H1 (cell line): Measurements from ENCODE around the gene PLXNA4. TPM values are rescaled to one million over a fixed set of nuclear protein-coding genes. Genes with fewer than 3 reads are reported as not detected.

Experiments
- CTCF ChIA-PET: fragments of 300-600 bp; sonication (Branson Sonifier 250); formaldehyde crosslinking; loops from one replicate; lab custom pipeline; 2021; ENCODE audit not compliant: partially characterized antibody; lab: Charles Lee
- POLR2A ChIA-PET: fragments of 300-600 bp; sonication (Branson Sonifier 250); formaldehyde crosslinking; loops from one replicate; lab custom pipeline; 2021; ENCODE audit warnings: inconsistent platforms; ENCODE audit not compliant: partially characterized antibody; lab: Charles Lee
- DNase-seq, 2 experiments: peaks; one replicate each; pipeline versions ENCODE4 v3.0.0 to v3.0.0-alpha.2; 2010 to 2022; ENCODE audit warnings: low spot score in 2 of 2, low read depth in 1 of 2, mixed read lengths in 1 of 2
- FAIRE-seq: peaks from 2 replicates; lab custom pipeline; 2011; peaks lifted over from hg19 to GRCh38; lab: Jason Lieb, UNC
- H2AFZ ChIP-seq: 2 replicates; pipeline ENCODE4 v1.8.1; 2012; ENCODE audit warnings: low read length, inconsistent platforms
- H2AK5ac ChIP-seq: 2 replicates; pipeline ENCODE4 v1.6.1; 2013; ENCODE audit warnings: low read depth, low read length
- H2BK120ac ChIP-seq: replicated peaks from 2 replicates; pipeline ENCODE3; 2013; ENCODE audit warnings: low read depth, low read length, inconsistent platforms
- H2BK12ac ChIP-seq: 2 replicates; pipeline ENCODE4 v1.6.1; 2013; ENCODE audit warnings: low read depth, low read length
- H2BK15ac ChIP-seq: 2 replicates; pipeline ENCODE4 v1.6.1; 2013; ENCODE audit warnings: low read length
- H2BK20ac ChIP-seq: 2 replicates; pipeline ENCODE4 v1.6.1; 2013; ENCODE audit warnings: low read length
- H2BK5ac ChIP-seq: 2 replicates; pipeline ENCODE4 v1.6.1; 2013; ENCODE audit warnings: low read depth, low read length
- H3K14ac ChIP-seq: 2 replicates; pipeline ENCODE4 v1.6.1; 2013; ENCODE audit warnings: inconsistent platforms; ENCODE audit not compliant: insufficient read length
- H3K18ac ChIP-seq: 2 replicates; pipeline ENCODE4 v1.6.1; 2013; ENCODE audit warnings: low read length; ENCODE audit errors: extremely low read depth
- H3K23ac ChIP-seq: 2 replicates; pipeline ENCODE4 v1.6.1; 2013; ENCODE audit warnings: inconsistent platforms; ENCODE audit not compliant: insufficient read length
- H3K23me2 ChIP-seq: 2 replicates; pipeline ENCODE4 v1.6.1; 2013; ENCODE audit warnings: low read depth, low read length
- H3K27ac ChIP-seq: 2 replicates; pipeline ENCODE4 v1.6.1; 2011; ENCODE audit warnings: low read depth, low read length, inconsistent platforms
- H3K27me3 ChIP-seq, 4 experiments: replicated peaks in 1 of 4; 1 replicate in 1 of 4; 2 replicates in 3 of 4; pipeline versions ENCODE4 v1.6.1 to v1.8.1; 2011 to 2013; ENCODE audit warnings: low read length in 3 of 4, mild to moderate bottlenecking in 3 of 4, inconsistent platforms in 2 of 4, mixed read lengths in 2 of 4, moderate library complexity in 1 of 4; ENCODE audit not compliant: control insufficient read depth in 3 of 4, insufficient read depth in 3 of 4; ENCODE audit errors: extremely low read depth in 1 of 4
- H3K36me3 ChIP-seq, 4 experiments: 2 replicates each; pipeline versions ENCODE4 v1.6.1 to v1.8.1; 2011 to 2013; ENCODE audit warnings: mild to moderate bottlenecking in 4 of 4, low read length in 3 of 4, moderate library complexity in 2 of 4, control low read depth in 1 of 4, inconsistent platforms in 1 of 4; ENCODE audit not compliant: insufficient read depth in 4 of 4, control insufficient read depth in 2 of 4
- H3K4ac ChIP-seq: replicated peaks from 2 replicates; pipeline ENCODE3; 2013; ENCODE audit warnings: low read length, low read depth, mixed read lengths, inconsistent platforms; ENCODE audit not compliant: insufficient read length
- H3K4me1 ChIP-seq, 4 experiments: replicated peaks in 1 of 4; 1 replicate in 1 of 4; 2 replicates in 3 of 4; pipeline versions ENCODE4 v1.6.1 to v1.8.1; 2011 to 2013; ENCODE audit warnings: low read length in 3 of 4, inconsistent platforms in 2 of 4, mixed read lengths in 1 of 4; ENCODE audit not compliant: insufficient read depth in 4 of 4, control insufficient read depth in 3 of 4
- H3K4me2 ChIP-seq, 2 experiments: 2 replicates each; pipeline versions ENCODE4 v1.6.1 to v1.8.1; 2011 to 2013; ENCODE audit warnings: low read depth in 2 of 2, low read length in 2 of 2, control low read depth in 1 of 2, inconsistent platforms in 1 of 2, mild to moderate bottlenecking in 1 of 2; ENCODE audit not compliant: insufficient read depth in 1 of 2
- H3K4me3 ChIP-seq, 4 experiments: fragments of 200-600, 300-600 bp in 1 of 4; sonication (generic), shearing (Covaris generic), sonication (Bioruptor Twin) in 1 of 4; 2 replicates each; pipeline versions ENCODE4 v1.5.1 to v1.8.1; 2011 to 2016; ENCODE audit warnings: low read length in 4 of 4, low read depth in 3 of 4, control low read depth in 2 of 4, inconsistent platforms in 2 of 4, mild to moderate bottlenecking in 2 of 4, mixed read lengths in 1 of 4, moderate library complexity in 1 of 4; ENCODE audit not compliant: insufficient read depth in 2 of 4; ENCODE audit errors: extremely low read depth in 1 of 4
- H3K56ac ChIP-seq: replicated peaks from 2 replicates; pipeline ENCODE3; 2013; ENCODE audit warnings: low read depth, mild to moderate bottlenecking, mixed read lengths, low read length, inconsistent platforms; ENCODE audit not compliant: insufficient read length
- H3K79me1 ChIP-seq: 2 replicates; pipeline ENCODE4 v1.6.1; 2013; ENCODE audit warnings: low read depth, low read length, control low read depth
- H3K79me2 ChIP-seq, 2 experiments: 2 replicates each; pipeline versions ENCODE4 v1.6.1 to v1.8.1; 2012 to 2013; ENCODE audit warnings: low read length in 2 of 2, mild to moderate bottlenecking in 2 of 2, inconsistent platforms in 1 of 2; ENCODE audit not compliant: insufficient read depth in 2 of 2, control insufficient read depth in 1 of 2
- H3K9ac ChIP-seq, 4 experiments: replicated peaks in 1 of 4; 1 replicate in 1 of 4; 2 replicates in 3 of 4; pipeline versions ENCODE4 v1.6.1 to v1.8.1; 2011 to 2013; ENCODE audit warnings: low read depth in 3 of 4, low read length in 3 of 4, control low read depth in 2 of 4, mild to moderate bottlenecking in 2 of 4, moderate library complexity in 2 of 4, inconsistent platforms in 1 of 4; ENCODE audit errors: extremely low read depth in 1 of 4
- H3K9me3 ChIP-seq, 2 experiments: 2 replicates each; pipeline versions ENCODE4 v1.6.1 to v1.8.1; 2012 to 2013; ENCODE audit warnings: mild to moderate bottlenecking in 2 of 2, moderate library complexity in 2 of 2, control low read depth in 1 of 2, inconsistent platforms in 1 of 2, low read depth in 1 of 2, low read length in 1 of 2, mixed read lengths in 1 of 2; ENCODE audit not compliant: insufficient read depth in 2 of 2
- H4K20me1 ChIP-seq, 2 experiments: replicated peaks in 1 of 2; 2 replicates each; pipeline versions ENCODE3 to v1.8.1; 2011 to 2013; ENCODE audit warnings: inconsistent platforms in 2 of 2, low read length in 2 of 2, mild to moderate bottlenecking in 1 of 2; ENCODE audit not compliant: insufficient read depth in 2 of 2, control insufficient read depth in 1 of 2
- H4K5ac ChIP-seq: 2 replicates; pipeline ENCODE4 v1.6.1; 2013; ENCODE audit warnings: low read length, low read depth, mixed read lengths, inconsistent platforms; ENCODE audit not compliant: insufficient read length
- H4K8ac ChIP-seq: 2 replicates; pipeline ENCODE4 v1.8.0; 2013; ENCODE audit warnings: mild to moderate bottlenecking, moderate library complexity, low read length, inconsistent platforms; ENCODE audit not compliant: insufficient read depth; ENCODE audit errors: extremely low read depth
- H4K91ac ChIP-seq: replicated peaks from 2 replicates; pipeline ENCODE3; 2013; ENCODE audit warnings: low read length, mixed read lengths, inconsistent platforms; ENCODE audit not compliant: insufficient read length
- CHD1 ChIP-seq: IDR thresholded peaks from 2 replicates; pipeline ENCODE4 v1.6.1; 2012; ENCODE audit warnings: low read depth, low read length, improper control_type of control experiment
- CTBP2 ChIP-seq: IDR thresholded peaks from 2 replicates; pipeline ENCODE4 v1.7.0; 2011; ENCODE audit warnings: borderline replicate concordance, mild to moderate bottlenecking, moderate library complexity, mixed read lengths, low read length; ENCODE audit not compliant: insufficient read depth, insufficient read length
- GTF2F1 ChIP-seq: IDR thresholded peaks from 2 replicates; pipeline ENCODE4 v1.6.1; 2012; ENCODE audit warnings: low read depth, low read length, improper control_type of control experiment, borderline replicate concordance
- NANOG ChIP-seq: IDR thresholded peaks from 2 replicates; pipeline ENCODE4 v1.6.1; 2011; ENCODE audit warnings: low read length, low read depth, mild to moderate bottlenecking, inconsistent platforms; ENCODE audit not compliant: insufficient read depth, poor library complexity, severe bottlenecking
- POU5F1 ChIP-seq: IDR thresholded peaks from 2 replicates; pipeline ENCODE4 v1.6.1; 2011; ENCODE audit warnings: low read depth, mild to moderate bottlenecking, low read length, moderate library complexity
- RAD21 ChIP-seq, 2 experiments: IDR thresholded peaks in 1 of 2; conservative IDR thresholded peaks in 1 of 2; 2 replicates each; pipeline ENCODE4 v1.6.1; 2011; ENCODE audit warnings: low read depth in 2 of 2, low read length in 2 of 2, improper control_type of control experiment in 1 of 2, inconsistent platforms in 1 of 2, mild to moderate bottlenecking in 1 of 2, moderate library complexity in 1 of 2
- TAF1 ChIP-seq: IDR thresholded peaks from 2 replicates; pipeline ENCODE4 v1.6.1; 2011; ENCODE audit warnings: mild to moderate bottlenecking, low read depth, low read length
- TAF7 ChIP-seq: optimal IDR thresholded peaks from 2 replicates; pipeline ENCODE3; 2011; ENCODE audit warnings: low read depth, mild to moderate bottlenecking, inconsistent platforms, low read length, moderate library complexity, borderline replicate concordance
- TBP ChIP-seq: IDR thresholded peaks from 2 replicates; pipeline ENCODE4 v1.6.1; 2011; ENCODE audit warnings: low read depth, low read length, improper control_type of control experiment
- WGBS, 2 experiments: shearing (Covaris generic) in 1 of 2; methylation state at CpG; one replicate each; pipeline versions ENCODE4 v1.1.6 to v1.1.7; 2013 to 2015; ENCODE audit warnings: low lambda C conversion rate in 2 of 2, mixed read lengths in 2 of 2, inconsistent platforms in 1 of 2, low coverage in 1 of 2, missing lambda C conversion rate in 1 of 2; ENCODE audit not compliant: insufficient replicate concordance in 2 of 2, insufficient coverage in 1 of 2, insufficient read length in 1 of 2; ENCODE audit errors: extremely low coverage in 1 of 2, missing lambda C conversion rate in 1 of 2; 5-methylcytosine and 5-hydroxymethylcytosine counted together
- polyA plus RNA-seq, 7 experiments: library from polyadenylated mRNA; depleted of rRNA in 3 of 7; stranded (reverse) in 5 of 7; unstranded in 2 of 7; fragments of >200 nt in 5 of 7; fragments of 200-250 nt in 2 of 7; gene quantifications; 1 replicate in 5 of 7; 2 replicates in 1 of 7; 4 replicates in 1 of 7; pipeline versions ENCODE4 v1.2.1 to v1.2.3, GENCODE V29; 2011 to 2013; ENCODE audit warnings: missing spikeins in 2 of 7, mixed read lengths in 2 of 7
- total RNA-seq: library from RNA; stranded (reverse); fragmentation: NEBNext Ultra II Directional; extraction: Animal tissue kit (Norgen Biotek cat#: 25700); gene quantifications from 2 replicates; pipeline ENCODE4 v1.2.1, GENCODE V29; 2021
- TF ChIP-seq, protein P1 (sequence below): IDR thresholded peaks from 2 replicates; pipeline ENCODE4 v1.6.1; 2011; ENCODE audit warnings: low read length, improper control_type of control experiment
- TF ChIP-seq, protein P2 (sequence below): IDR thresholded peaks from 2 replicates; pipeline ENCODE4 v1.6.1; 2012; ENCODE audit warnings: inconsistent platforms

Gene PLXNA4
- total and polyA plus RNA-seq, 2 of the 8 experiments (the other 6 are each of a cell fraction or from before 2014, with no cell fraction given): 0.76 to 0.79 TPM

DNA sequence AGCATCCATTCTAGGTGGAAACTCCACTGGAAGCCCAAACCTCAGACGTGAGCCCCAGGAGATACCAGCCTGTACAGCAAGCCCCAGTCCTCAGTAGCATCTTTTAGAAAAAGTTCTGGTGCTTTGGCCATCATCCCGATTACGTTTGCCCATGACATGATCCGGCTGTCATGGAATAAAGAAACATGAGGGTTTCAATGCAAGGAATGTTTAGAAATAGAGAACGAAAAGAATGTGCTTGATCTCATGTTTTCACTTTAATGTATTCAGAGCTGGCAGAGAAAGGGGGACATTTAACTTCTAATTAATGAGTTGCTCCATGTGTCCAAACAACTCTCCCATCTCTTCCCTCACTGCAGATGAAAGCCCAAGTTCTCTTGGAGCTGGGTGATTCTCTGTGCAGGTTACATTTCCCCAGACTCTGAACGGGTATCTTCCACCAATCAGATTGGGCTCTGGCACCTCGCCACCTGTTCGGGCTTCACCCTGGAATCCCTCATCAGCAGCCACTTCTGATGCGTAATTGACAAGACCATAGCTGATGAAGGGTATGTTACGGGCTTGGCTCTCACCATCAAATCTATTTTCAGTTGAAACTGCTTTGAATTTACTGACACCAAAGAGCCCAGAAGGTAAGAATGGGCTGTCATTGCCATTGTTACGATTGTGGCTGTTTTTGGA lies 165.3 kb downstream of the PLXNA4 start:
- no peak overlapping the region for H3K27ac ChIP-seq
- H4K8ac ChIP-seq: no peak overlapping the region
- H3K4me3 ChIP-seq: no peak overlapping the region
- DNase-seq (no peak), FAIRE-seq (no peak)
- no peak overlapping the region for H3K4ac ChIP-seq
- peaks cover 0 to 2% (median under 1%) of the 10 kb centered on the region in 4 experiments; a peak in 2 of 7 replicates for H3K4me1 ChIP-seq
- no peak overlapping the region for H2BK120ac ChIP-seq
- H2AK5ac ChIP-seq: no peak overlapping the region
- H3K14ac ChIP-seq: no peak overlapping the region
- no peak overlapping the region for H2BK12ac ChIP-seq
- H4K91ac ChIP-seq: no peak overlapping the region
- no peaks in the 10 kb centered on the region for H3K79me1 ChIP-seq
- no peaks in the 10 kb centered on the region for H4K20me1 ChIP-seq
- H3K36me3 ChIP-seq: no peaks in the 10 kb centered on the region
- H3K4me2 ChIP-seq: no peak overlapping the region
- H2BK20ac ChIP-seq: no peak overlapping the region
- no peak overlapping the region for H3K23ac ChIP-seq
- H3K18ac ChIP-seq: no peak overlapping the region
- no peak overlapping the region for H3K9ac ChIP-seq
- no peaks in the 10 kb centered on the region for H3K79me2 ChIP-seq
- H2BK5ac ChIP-seq: no peak overlapping the region
- H2AFZ ChIP-seq: no peak overlapping the region
- H3K27me3 ChIP-seq: no peaks in the 10 kb centered on the region
- H3K56ac ChIP-seq: no peak overlapping the region
- ChIA-PET CTCF (interaction anchor here (0.6 to 2.3 kb wide), 7 partner anchors 11 to 170 kb away, joined by 3 to 7 read pairs (median 5); partner anchors contain the start of gene PLXNA4), POLR2A (no interaction called here)
- WGBS, 2 experiments: 86% methylated on average over 11 of the region's 11 CpGs; no CpG with 5 or more reads in 1 of the 2 experiments
- no peaks in the 10 kb centered on the region for H3K9me3 ChIP-seq
- H4K5ac ChIP-seq: no peak overlapping the region
- H2BK15ac ChIP-seq: no peak overlapping the region
- no peaks in the 10 kb centered on the region for H3K23me2 ChIP-seq
- TF ChIP-seq TAF7 (no peak), CTBP2 (no peak), RAD21 (IDR thresholded peaks at IDR 0.05 in 1 of 2, conservative IDR thresholded peaks at IDR 0.05 in 1 of 2; ENCODE audit: low read depth in 2 of 2, low read length in 2 of 2) (no peak), TAF1 (no peak), GTF2F1 (no peak), NANOG (no peak), CHD1 (no peak), POU5F1 (no peak), TBP (no peak)
- TF ChIP-seq, protein P1, sequence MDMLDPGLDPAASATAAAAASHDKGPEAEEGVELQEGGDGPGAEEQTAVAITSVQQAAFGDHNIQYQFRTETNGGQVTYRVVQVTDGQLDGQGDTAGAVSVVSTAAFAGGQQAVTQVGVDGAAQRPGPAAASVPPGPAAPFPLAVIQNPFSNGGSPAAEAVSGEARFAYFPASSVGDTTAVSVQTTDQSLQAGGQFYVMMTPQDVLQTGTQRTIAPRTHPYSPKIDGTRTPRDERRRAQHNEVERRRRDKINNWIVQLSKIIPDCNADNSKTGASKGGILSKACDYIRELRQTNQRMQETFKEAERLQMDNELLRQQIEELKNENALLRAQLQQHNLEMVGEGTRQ: no peak
- TF ChIP-seq, protein P2, sequence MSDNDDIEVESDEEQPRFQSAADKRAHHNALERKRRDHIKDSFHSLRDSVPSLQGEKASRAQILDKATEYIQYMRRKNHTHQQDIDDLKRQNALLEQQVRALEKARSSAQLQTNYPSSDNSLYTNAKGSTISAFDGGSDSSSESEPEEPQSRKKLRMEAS: no peak
